ENCODE measurements around the gene IFT80.
A peak's percentile ranks its signal among the peaks of the same experiment; 100 is the strongest.

IFT80 gene

DNA sequence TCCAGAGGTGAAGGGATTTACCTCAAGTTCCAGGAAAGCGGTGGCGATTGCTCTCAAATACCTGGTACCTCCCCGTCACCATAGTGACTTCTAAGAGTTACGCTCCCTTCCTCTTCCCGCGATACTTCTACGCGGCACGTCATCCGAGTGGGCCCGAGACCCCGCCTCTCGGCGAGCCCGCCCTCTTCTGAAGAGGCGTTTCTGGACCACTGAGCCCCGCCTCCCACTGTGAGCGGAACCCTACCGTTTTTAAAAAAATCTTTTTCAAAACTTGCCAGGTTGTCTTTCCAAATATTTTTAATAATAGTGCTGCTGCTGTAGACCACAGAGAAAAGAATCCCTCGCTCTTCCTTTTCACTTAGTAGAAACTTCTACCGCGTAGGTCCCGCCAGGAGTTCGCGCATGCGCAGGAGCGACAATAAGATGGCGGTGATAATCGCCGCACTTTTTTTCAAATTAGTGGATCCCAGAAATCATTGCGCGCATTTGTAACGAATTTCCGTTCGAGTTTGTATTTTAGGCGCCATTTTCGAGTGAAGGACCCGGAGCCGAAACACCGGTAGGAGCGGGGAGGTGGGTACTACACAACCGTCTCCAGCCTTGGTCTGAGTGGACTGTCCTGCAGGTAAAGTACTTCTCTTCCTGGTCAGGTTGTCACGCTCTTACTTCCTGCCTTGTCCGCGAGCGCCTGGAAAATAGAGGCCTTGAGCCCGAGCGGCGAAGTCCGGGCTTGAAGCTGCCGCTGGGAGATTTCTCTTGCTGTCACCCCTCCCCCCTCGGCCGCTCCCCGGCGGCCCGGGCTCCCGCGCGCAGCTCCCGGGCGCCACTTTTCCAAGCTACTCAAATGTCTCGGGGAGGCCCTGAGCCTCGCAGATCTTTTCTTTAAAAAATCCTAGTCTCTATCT is at the start of gene IFT80, which contains the start of gene SMC4:
Gene IFT80, minus strand, starts transcription at position 101 of the 905 bp plus-strand sequence. CDS start 14,625 bp downstream, outside the sequence.
Gene SMC4, plus strand, starts transcription at position 526 of the 905 bp plus-strand sequence. CDS start 1,177 bp downstream, outside the sequence.
- peak; percentile 92 to 95 for DNase-seq

DNA sequence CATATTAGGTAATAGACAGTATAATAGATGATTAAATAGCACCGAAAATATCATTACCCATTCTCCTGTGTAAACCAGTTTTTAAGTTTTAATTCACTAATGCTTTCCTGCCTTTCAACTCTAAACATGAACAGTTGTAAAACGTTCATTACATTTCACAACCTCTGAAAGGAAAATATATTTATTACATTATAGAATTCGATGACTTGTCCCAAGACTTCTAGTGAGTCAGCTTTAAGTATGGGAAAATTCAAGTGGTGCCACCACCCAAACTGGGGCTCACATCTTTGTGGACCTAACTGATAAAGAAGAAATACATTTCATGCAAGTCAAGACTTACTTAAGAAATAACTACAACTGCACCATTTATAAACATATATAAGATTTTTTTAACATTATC is 48.5 kb upstream of the IFT80 start:
- DNase-seq, result no peak

DNA sequence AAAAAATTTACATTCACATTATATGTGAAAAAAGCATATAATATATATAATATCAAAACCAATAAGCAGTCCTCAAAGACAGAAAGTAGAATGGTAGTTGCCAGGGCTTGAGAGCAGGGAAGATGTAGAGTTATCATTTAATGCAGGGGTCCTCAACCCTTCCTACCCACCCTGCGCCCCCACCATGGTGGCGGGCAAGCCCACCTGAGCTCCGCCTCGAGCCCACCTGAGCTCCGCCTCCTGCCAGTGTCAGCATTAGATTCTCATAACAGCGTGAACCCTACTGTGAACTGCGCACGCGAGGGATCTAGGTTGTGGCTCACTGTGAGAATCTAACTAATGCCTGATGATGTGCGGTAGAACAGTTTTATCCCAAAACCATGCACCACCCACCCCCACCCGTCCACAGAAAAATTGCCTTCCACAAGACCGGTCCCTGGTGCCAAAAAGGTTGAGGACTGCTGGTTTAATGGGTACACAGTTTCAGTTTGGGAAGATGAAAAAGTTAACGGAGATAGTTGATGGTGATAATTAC is 47.6 kb upstream of the IFT80 start:
- no peak for DNase-seq

DNA sequence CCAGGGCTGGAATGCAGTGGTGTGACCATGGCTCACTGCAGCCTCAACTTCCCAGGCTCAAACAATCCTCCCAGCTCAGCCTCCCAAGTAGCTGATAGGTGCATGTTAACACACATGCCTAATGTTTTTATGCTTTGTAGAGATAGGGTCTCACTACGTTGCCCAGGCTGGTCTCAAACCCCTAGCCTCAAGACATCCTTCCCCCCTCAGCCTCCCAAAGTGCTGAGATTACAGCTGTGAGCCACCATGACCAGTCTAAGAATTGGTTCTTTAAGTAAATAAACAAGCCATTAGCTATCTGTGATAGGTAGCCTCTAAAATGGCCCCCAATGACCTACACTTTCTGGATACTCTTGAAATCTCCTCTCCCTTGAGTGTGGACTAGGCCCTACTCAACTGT is 46.8 kb upstream of the IFT80 start:
- DNase-seq, result no peak

DNA sequence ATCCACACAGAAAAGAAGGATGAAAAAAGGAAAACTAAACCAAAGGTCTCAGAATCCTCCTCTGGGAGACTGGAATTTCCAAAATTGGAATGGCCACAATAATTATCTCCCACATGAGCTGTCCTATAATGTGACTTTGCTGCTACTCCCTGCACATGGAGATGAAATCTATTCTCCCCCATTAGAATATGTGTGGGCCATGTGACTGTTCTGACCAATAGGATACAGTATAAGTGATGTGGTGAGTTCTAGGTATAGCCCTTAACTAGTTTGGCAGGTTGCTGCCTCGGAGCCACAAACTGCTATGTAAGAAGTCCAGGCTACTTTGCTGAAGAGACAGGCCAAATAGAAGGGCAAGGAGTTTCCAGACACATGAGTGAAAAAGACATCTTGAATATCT is 45.4 kb upstream of the IFT80 start:
- no peak for DNase-seq

DNA sequence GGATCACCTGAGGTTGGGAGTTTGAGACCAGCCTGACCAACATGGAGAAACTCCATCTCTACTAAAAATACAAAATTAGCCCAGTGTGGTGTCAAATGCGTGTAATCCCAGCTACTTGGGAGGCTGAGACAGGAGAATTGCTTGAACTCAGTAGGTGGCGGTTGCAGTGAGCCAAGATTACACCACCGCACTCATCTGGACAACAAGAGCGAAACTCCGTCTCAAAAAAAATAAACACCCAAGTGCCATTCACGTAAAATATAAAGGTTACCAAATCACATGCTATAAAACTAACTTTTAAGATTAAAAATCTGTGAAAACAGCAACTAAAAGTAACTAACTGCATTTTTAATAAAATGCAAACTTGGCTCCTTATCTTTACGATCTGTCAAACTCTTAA is 41.7 kb upstream of the IFT80 start:
- DNase-seq, result no peak

DNA sequence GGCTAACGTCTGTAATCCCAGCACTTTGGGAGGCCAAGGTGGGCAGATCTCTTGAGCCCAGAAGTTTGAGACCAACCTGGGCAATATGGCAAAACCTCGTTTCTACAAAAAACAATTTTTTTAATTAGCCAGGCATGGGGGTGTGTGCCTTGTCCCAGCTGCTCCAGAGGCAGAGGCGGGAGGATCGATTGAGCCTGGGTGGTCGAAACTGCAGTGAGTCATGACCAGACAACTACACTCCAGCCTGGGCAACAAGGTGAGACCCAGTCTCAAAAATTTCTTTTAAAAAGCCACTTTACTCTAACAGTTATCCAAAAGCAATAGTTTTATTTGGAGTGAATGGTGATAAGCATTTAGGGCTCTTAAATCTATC is 38.0 kb upstream of the IFT80 start:
- DNase-seq, result no peak

DNA sequence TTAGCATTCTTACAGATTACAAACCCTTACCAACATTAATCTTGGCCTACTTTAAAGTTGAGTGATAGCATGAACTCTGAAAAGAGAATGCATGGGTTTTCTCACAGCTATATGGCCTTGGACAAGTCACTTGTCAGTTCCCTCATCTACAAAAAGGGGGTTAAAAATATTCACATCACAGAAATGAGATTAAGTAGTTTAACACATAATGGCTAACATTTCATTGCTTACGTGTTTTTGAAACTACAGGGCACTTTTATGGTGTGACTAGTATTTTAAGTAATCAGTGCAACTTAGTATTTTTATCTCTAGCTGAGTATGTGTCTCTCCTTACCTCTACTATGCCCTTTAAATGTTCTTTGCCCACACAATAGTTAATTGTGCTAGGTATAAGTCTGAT is 36.7 kb upstream of the IFT80 start:
- DNase-seq, result no peak

DNA sequence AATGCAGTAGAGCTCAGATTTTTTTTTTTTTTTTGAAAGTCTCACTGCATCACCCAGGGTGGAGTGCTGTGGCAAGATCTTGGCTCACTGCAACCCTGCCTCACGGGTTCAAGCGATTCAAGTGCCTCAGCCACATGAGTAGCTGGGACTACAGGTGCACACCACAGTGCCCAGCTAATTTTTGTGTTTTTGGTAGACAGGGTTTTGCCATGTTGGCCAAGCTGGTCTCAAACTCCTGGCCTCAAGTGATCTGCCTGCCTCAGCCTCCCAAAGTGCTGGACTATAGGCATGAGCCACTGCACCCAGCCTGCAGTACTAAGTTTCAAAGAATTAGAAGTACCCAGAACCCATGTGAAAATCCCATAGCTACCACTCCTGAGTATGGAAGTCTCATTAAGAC is 36.1 kb upstream of the IFT80 start:
- DNase-seq, result no peak

DNA sequence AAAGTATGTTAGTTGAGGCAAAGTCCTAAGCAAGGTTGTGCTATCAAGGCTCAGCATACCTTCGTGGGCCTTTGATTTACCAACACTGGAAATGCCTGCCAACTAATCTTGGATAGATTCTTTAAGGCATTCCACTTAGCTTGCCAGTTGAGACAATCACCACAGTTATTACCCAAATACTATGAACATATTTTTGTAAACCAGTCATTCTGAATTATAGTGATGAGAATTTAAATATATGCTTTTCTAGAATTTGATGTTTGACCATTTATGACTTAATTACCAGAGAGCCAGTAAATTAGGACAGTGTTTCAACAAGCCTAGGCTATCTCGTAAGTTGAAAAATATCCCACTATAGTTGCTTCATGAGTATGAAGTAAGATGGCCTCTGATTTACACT is 35.0 kb upstream of the IFT80 start:
- DNase-seq, result no peak

DNA sequence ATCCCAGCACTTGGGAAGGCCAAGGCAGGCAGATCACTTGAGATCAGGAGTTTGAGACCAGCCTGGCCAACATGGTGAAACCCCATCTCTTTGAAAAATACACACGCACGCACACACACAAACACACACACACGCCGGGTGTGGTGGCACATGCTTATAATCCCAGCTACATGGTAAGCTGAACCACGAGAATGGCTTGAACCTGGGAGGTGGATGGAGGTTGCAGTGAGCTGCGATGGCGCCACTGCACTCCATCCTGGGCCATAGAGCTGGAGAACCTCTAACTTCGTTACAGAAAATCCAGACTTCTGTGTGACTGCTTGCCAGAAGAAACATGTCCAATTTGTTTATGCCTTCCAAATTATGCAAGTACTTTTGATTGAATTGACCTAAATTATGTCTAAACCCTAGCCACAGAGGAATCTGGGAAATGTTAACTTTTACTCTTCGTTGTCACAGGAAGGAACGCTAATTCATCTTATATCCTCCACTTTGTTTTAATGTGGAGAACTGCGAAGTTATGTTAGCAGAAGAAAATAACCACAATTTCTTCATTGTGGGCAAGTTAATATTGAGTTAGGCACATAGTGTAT is 28.9 kb upstream of the IFT80 start:
- no peak for DNase-seq

DNA sequence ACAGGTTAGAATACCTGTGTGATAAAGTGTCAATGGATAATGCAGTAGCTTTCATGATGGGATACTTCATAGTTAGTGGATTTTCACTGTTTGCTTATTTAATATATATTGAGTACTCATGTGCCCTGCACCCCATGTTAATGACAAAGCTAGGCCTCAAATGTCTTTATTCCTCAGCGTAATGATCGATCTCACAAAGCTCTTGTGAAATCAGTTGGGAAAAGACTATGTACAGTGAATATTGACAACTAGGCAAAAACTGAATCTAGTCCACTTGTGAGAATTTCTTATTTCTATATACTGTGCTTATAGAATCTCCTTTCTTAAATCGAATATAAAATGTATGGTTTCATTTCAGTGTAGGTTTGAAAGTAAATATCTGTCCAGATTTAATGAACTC is 18.3 kb upstream of the IFT80 start:
- no peak for DNase-seq

DNA sequence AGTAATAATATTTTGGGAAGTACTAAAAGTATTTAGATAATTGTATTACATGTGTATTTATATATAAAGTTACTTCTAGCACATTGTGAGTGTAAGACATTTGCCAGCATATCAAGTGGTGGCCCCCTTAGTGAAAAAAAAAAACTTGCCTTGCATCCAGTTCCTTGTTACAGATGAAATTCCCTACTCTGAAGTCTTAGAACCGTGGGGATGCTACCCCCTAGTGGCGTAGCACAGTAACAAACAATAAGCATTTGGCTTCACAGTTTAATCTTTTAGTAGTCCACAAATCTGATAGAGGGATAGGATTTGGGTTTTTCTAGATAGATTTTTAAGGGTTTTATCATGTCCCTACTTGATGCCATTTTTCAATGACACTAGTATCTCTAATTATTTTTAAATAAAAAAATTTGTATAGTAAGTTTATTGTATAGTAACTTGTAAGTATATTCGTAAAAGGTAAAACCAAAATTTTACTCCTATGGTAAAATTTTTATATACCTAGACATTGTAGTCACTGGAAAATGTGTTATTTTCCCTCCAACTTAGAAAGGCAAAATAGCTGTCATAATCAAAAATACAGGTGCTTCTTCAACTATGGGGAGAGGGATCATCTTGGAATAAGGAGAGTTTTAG is 14.7 kb upstream of the IFT80 start:
- DNase-seq, result peak; percentile 36 to 45

DNA sequence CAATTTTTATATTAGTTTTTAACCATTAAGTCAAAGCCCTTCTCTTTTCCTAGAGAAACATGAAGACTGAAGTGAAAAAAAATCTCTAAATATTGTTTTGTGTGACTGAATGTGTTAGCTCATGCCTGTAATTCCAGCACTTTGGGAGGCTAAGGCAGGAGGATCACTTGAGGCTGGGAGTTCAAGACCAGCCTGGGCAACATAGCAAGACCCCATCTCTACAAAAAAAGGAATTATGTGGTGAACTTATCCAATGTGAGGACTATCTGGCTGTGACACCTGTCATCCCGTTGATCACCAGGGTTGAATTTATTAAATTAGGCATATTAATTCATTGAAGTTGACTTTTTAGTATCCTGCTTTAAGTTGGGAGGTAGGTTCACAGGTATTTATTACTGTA is 13.5 kb upstream of the IFT80 start:
- DNase-seq, result no peak

DNA sequence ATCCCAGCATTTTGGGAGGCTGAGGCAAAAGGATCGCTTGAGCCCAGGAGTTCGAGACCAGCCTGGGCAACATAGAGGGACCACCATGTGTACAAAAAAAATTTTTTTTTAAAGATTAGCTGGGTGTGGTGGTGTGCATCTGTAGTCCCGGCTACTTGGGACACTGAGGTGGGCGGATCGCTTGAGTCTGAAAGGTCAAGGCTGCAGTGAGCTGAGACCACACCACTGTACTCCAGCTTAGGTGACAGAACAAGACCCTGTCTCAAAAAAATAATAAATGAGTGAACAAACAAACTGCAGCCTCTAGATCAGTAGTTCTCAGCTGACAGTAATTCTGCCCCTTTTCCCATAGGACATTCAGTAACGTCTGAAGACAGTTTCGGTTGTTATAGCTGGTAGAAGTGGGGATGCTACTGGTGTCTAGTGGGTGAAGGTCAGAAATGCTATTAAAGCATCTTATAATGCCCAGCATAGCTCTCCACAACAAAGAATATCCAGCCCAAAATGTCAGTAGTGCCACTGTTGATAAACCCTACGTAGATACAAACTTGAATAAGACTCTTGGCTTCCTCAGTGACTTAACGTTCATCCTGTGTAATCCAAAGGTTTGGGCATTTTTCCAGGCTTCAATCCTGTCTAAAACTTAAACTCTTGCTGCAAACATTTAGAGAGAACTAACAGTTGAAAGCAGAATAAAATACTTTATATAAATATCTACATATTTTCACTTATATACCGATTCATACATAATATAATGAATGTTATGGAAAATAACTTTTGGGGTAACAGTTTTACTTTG is 11.0 kb upstream of the IFT80 start:
- DNase-seq, result no peak

DNA sequence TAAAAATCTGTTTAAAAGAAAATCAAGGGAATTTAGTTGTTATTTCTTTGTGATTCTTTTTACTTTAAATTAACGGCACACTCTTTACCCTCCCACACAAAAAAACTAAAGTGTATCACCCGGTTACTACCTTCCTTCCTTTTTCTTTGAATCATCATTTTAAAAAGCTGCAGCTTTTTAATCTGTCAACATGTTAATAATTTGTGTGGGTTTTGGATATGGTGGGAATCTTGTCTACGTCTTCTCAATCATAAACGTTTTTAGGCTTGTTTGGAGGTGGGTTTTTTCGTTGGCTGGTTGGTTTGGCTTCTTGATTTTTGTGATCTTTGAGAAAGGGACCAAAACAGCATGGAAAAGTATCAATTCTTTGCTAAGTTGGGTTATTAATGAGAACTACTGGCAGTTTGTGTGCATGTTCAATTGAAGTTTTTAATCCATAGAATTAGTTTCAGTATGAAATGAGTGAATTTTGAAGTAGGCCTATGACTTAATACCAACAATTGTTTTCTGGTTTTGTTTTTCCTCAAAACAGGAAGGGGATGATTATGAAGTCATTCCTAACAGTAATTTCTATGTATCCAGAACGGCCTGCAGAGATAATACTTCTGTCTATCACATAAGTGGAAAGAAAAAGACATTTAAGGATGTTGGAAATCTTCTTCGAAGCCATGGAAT is 4.9 kb upstream of the IFT80 start:
- no peak for DNase-seq

DNA sequence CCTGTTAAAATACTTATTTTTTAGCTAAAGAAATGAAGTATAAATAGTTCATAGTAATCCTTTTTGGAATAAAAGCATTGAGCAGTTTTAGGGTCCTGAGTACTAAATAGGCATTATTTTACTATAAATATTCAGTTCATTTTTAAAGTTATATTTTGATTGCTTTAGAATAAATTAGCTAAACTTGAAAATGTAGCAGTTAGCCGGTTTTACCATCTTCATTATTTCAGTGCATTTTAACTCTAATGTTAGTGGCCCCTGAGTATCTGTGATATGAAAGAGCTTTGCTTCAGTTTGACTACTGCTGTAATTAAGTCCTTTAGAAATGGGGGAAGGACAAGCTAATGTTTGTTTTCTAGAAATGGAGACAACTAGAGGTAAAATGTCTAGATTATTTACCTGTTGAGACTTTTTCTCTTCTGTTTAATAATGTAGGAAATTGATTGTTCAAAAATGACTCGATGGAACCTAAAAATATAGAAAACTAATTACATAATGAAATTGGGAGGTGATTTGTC is 4.1 kb upstream of the IFT80 start:
- no peak for DNase-seq

DNA sequence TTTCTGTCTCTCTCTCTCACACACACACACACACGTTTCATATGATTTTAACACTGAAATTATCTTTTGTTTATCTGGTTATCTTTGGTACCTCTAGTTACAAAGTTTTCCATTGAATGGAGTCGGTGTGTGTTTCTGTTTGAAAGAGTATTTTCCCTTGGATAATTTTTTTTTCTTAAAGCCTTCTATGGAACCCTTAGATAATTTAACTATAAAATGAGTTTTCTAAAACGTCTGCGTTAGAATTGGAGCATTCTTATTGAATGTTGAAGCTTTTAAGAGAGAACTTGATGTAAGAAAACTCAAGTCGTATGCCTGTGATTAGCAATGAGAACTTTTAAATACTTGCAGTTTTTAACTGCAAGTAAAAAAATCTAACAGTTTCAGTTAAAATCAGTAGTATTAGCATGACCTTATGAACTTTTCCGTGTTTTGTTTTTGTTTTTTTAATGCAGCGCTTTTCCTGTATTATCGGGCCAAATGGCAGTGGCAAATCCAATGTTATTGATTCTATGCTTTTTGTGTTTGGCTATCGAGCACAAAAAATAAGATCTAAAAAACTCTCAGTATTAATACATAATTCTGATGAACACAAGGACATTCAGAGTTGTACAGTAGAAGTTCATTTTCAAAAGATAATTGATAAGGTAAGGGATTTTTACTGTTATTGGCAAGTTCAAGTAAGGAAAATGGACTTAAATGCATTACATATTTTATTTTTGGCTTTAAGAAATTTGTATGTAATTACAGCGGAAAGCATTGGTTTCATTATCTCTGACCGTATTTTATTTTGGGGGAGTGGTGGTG is 3.4 kb upstream of the IFT80 start:
- no peak for DNase-seq

DNA sequence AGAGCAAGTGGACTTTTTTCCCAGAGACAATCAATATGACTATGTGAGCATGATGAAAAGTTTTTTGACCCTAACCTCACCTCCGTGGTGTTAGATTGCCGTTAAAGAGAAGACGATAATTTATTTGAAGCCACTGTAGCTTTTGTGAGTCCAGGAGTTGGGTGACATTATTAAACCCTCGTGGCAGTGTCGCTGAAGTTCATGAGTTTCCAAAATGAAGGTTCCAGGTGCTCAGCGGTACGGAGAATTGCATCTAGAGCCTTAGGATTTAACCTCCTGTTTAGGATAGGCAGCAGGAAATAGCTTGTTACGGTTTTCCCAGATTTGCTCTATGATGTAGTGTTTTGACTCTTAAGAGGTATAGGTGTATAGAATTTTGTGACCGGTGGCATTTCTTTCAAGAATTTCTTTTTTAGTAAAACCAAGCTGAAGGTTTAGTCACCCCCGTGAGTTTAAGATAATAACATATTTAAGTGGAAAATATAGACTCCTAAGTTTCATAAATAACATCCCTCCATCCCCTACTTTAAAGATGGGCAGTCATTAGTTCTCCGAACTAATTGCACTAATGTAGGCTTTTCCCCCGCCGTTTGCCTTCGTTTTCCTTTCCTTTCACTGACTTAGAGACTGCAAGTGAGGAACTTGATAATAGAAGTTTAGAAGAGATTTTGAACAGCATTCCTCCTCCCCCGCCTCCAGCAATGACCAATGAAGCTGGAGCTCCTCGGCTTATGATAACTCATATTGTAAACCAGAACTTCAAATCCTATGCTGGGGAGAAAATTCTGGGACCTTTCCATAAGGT is 2.5 kb upstream of the IFT80 start:
- peak in 1 of 2 experiments; percentile 7 for DNase-seq

DNA sequence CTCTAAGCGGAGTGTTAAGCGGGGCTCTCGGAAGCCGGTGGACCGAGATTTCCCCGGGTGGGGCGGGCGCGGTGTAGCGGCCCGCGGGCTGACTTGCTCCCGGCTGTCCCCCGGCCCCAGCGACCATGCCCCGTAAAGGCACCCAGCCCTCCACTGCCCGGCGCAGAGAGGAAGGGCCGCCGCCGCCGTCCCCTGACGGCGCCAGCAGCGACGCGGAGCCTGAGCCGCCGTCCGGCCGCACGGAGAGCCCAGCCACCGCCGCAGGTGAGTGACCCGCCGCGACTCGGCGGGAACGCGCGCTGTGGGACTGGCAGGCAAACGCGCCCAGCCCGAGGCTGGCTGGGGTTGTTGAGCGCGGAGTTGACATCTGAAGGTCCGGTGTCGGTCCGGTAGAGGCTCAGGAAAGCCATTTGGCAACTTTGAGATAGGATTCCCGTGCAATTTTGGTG is 1.7 kb upstream of the IFT80 start:
- DNase-seq, result no peak
